NCI-H69 (cell line): ENCODE measurements around the gene PMAIP1.
A peak's percentile ranks its signal among the peaks of the same experiment; 100 is the strongest.
"Not testable (repeated sequence)": the region's sequence is repeated elsewhere in the genome, so short reads cannot be mapped to it uniquely, and the experiment has no call there.

Experiments
- DNase-seq: peaks from one replicate; lab custom pipeline; 2025; lab: John Stamatoyannopoulos, UW

Gene PMAIP1

GRCh38 chr18:59884351-59884750, 15.4 kb upstream of the PMAIP1 start:
- no peak for DNase-seq

- DNase-seq: no peak
These were observed 14.1 kb upstream of the PMAIP1 start for GRCh38 chr18:59885579-59886163.

GRCh38 chr18:59886399-59886798, 13.4 kb upstream of the PMAIP1 start:
- DNase-seq: not testable (repeated sequence)

- no peak for DNase-seq
These were observed 7.7 kb upstream of the PMAIP1 start for GRCh38 chr18:59892123-59892522.

- no peak for DNase-seq
These were observed 5.8 kb upstream of the PMAIP1 start for GRCh38 chr18:59893971-59894370.

GRCh38 chr18:59897321-59897954, 2.4 kb upstream of the PMAIP1 start:
- DNase-seq: no peak

GRCh38 chr18:59898093-59898492, 1.7 kb upstream of the PMAIP1 start:
- DNase-seq: no peak

- DNase-seq: no peak
These were observed 1.0 kb upstream of the PMAIP1 start for GRCh38 chr18:59898609-59899297.

- DNase-seq: peak; percentile 97
These were observed 679 bp downstream of the PMAIP1 start for GRCh38 chr18:59900222-59901128.

- DNase-seq: peak; percentile 62
These were observed 2.6 kb downstream of the PMAIP1 start for GRCh38 chr18:59902131-59902992.

GRCh38 chr18:59902993-59903610, 3.3 kb downstream of the PMAIP1 start:
- no peak for DNase-seq

GRCh38 chr18:59904011-59904601, 4.3 kb downstream of the PMAIP1 start:
- DNase-seq: peak; percentile 40

- no peak for DNase-seq
These were observed 5.9 kb downstream of the PMAIP1 start for GRCh38 chr18:59905686-59906091.

GRCh38 chr18:59906203-59906602, 6.4 kb downstream of the PMAIP1 start:
- DNase-seq: peak; percentile 37

- DNase-seq: peak; percentile 41
These were observed 7.4 kb downstream of the PMAIP1 start for GRCh38 chr18:59907172-59907571.

GRCh38 chr18:59907660-59908059, 7.9 kb downstream of the PMAIP1 start:
- no peak for DNase-seq

- no peak for DNase-seq
These were observed 9.0 kb downstream of the PMAIP1 start for GRCh38 chr18:59908799-59909198.

- DNase-seq: no peak
These were observed 9.7 kb downstream of the PMAIP1 start for GRCh38 chr18:59909289-59910036.

- DNase-seq: no peak
These were observed 11.2 kb downstream of the PMAIP1 start for GRCh38 chr18:59910967-59911366.

- no peak for DNase-seq
These were observed 11.8 kb downstream of the PMAIP1 start for GRCh38 chr18:59911600-59911999.
